HepG2 (cell line): ENCODE data around the gene SAMSN1. TPM values are rescaled to one million over a fixed set of nuclear protein-coding genes. Genes with fewer than 3 reads are reported as not detected.

ENCODE experiments used
- ATAC-seq: fragments of 200-7000 bp; cut with Tn5 transposase; 3 replicates; pipeline ENCODE4 v1.9.1; 2020; ENCODE audit warnings: mild to moderate bottlenecking, moderate library complexity
- BruUV-seq: library from RNA; stranded (reverse); fragments of 400-500 nt; replicated peaks from 2 replicates; lab custom pipeline; 2021; lab: Mats Ljungman, UMichigan
- CTCF ChIA-PET: fragments of 300-600 bp; formaldehyde crosslinking; extraction: SDS; loops from one replicate; lab custom pipeline; 2021; ENCODE audit warnings: low total read pairs, inconsistent platforms, low intra/inter-chr PET ratio; lab: Yijun Ruan, JAX
- POLR2A ChIA-PET: fragments of 350-600 bp; sonication (Branson Sonifier 250); formaldehyde crosslinking; loops from one replicate; lab custom pipeline; 2020; ENCODE audit warnings: antibody characterized with exemption, inconsistent platforms; lab: Yijun Ruan, JAX
- DNase-seq: peaks from one replicate; pipeline ENCODE4 v3.0.0-alpha.2; 2015; ENCODE audit warnings: low spot score
- FAIRE-seq: peaks from 3 replicates; lab custom pipeline; 2011; peaks lifted over from hg19 to GRCh38; lab: Jason Lieb, UNC
- H2AFZ ChIP-seq: one replicate; pipeline ENCODE4 v1.6.1; 2011; ENCODE audit warnings: low read length, inconsistent platforms
- H3K27ac ChIP-seq: fragments of 300-600 bp; 3 replicates; pipeline ENCODE4 v1.8.0; 2011; ENCODE audit warnings: mixed run types, mild to moderate bottlenecking, mixed read lengths, low read length, inconsistent platforms; ENCODE audit not compliant: insufficient read depth; ENCODE audit errors: extremely low read length
- H3K27me3 ChIP-seq, 2 experiments: fragments of 200-600 bp in 1 of 2; 2 replicates in 1 of 2; 3 replicates in 1 of 2; pipeline versions ENCODE4 v1.6.0 to v1.8.0; 2011; ENCODE audit warnings: low read length in 2 of 2, mild to moderate bottlenecking in 2 of 2, moderate library complexity in 2 of 2, inconsistent platforms in 1 of 2; ENCODE audit not compliant: insufficient read depth in 2 of 2, control insufficient read depth in 1 of 2
- H3K36me3 ChIP-seq, 2 experiments: fragments of 200-600 bp in 1 of 2; replicated peaks in 1 of 2; 2 replicates in 1 of 2; 3 replicates in 1 of 2; pipeline versions ENCODE4 v1.5.1 to v1.8.0; 2011; ENCODE audit warnings: low read length in 2 of 2, inconsistent platforms in 1 of 2; ENCODE audit not compliant: insufficient read depth in 2 of 2, control insufficient read depth in 1 of 2
- H3K4me1 ChIP-seq: 2 replicates; pipeline ENCODE4 v1.5.1; 2012; ENCODE audit warnings: low read length, inconsistent platforms; ENCODE audit not compliant: insufficient read depth
- H3K4me2 ChIP-seq: 2 replicates; pipeline ENCODE4 v1.6.0; 2011; ENCODE audit warnings: low read depth, low read length, inconsistent platforms
- H3K4me3 ChIP-seq, 3 experiments: fragments of 200-600 bp in 1 of 3; sonication (generic), shearing (Covaris generic) in 1 of 3; replicated peaks in 1 of 3; 2 replicates each; pipeline ENCODE4 v1.5.1; 2011 to 2016; ENCODE audit warnings: low read length in 3 of 3, inconsistent platforms in 2 of 3, low read depth in 2 of 3, mild to moderate bottlenecking in 2 of 3, control low read depth in 1 of 3, mixed read lengths in 1 of 3; ENCODE audit not compliant: insufficient read depth in 1 of 3
- H3K79me2 ChIP-seq: one replicate; pipeline ENCODE4 v1.6.1; 2011; ENCODE audit warnings: low read length, inconsistent platforms; ENCODE audit not compliant: insufficient read depth
- H3K9ac ChIP-seq: 2 replicates; pipeline ENCODE4 v1.6.0; 2011; ENCODE audit warnings: mild to moderate bottlenecking, low read depth, low read length, inconsistent platforms; ENCODE audit not compliant: insufficient read depth
- H3K9me3 ChIP-seq: 2 replicates; pipeline ENCODE4 v1.5.1; 2012; ENCODE audit warnings: mild to moderate bottlenecking, low read length
- H4K20me1 ChIP-seq: 2 replicates; pipeline ENCODE4 v1.6.0; 2011; ENCODE audit warnings: inconsistent platforms, mild to moderate bottlenecking, low read length, moderate library complexity; ENCODE audit not compliant: insufficient read depth
- ARNT ChIP-seq: fragments of 450-650 bp; IDR thresholded peaks from 2 replicates; pipeline ENCODE4 v1.6.1; 2017
- CC2D1A ChIP-seq: sonication (generic); formaldehyde crosslinking; IDR thresholded peaks from 2 replicates; pipeline ENCODE4 v1.8.1; 2023; ENCODE audit warnings: mild to moderate bottlenecking, missing genetic modification reagents
- MAFG ChIP-seq: sonication (generic); formaldehyde crosslinking; IDR thresholded peaks from 2 replicates; pipeline ENCODE4 v1.5.1; 2020; ENCODE audit warnings: mild to moderate bottlenecking, missing genetic modification reagents
- MLLT10 ChIP-seq: sonication (generic); formaldehyde crosslinking; IDR thresholded peaks from 2 replicates; pipeline ENCODE4 v1.4.0; 2020; ENCODE audit warnings: missing genetic modification reagents
- SALL2 ChIP-seq: sonication (generic); formaldehyde crosslinking; IDR thresholded peaks from 2 replicates; pipeline ENCODE4 v1.8.1; 2023; ENCODE audit warnings: mild to moderate bottlenecking, missing genetic modification reagents, inconsistent platforms
- ZFP82 ChIP-seq: sonication (generic); formaldehyde crosslinking; IDR thresholded peaks from 2 replicates; pipeline ENCODE4 v1.5.1; 2020; ENCODE audit warnings: mild to moderate bottlenecking, missing genetic modification reagents, borderline replicate concordance
- ZNF12 ChIP-seq: sonication (generic); formaldehyde crosslinking; IDR thresholded peaks from 2 replicates; pipeline ENCODE4 v1.5.0; 2020; ENCODE audit warnings: missing genetic modification reagents
- ZNF558 ChIP-seq: sonication (generic); formaldehyde crosslinking; IDR thresholded peaks from 2 replicates; pipeline ENCODE4 v1.9.0; 2022; ENCODE audit warnings: mild to moderate bottlenecking, missing genetic modification reagents, borderline replicate concordance
- ZNF577 ChIP-seq: sonication (generic); formaldehyde crosslinking; IDR thresholded peaks from 2 replicates; pipeline ENCODE4 v1.4.0; 2020; ENCODE audit warnings: mild to moderate bottlenecking, low read depth, missing genetic modification reagents, borderline replicate concordance
- ZNF766 ChIP-seq: sonication (generic); formaldehyde crosslinking; IDR thresholded peaks from 2 replicates; pipeline ENCODE4 v1.5.0; 2020; ENCODE audit warnings: missing genetic modification reagents, borderline replicate concordance
- WGBS: methylation state at CpG from one replicate; pipeline ENCODE4 v1.1.6; 2017; ENCODE audit warnings: low lambda C conversion rate; 5-methylcytosine and 5-hydroxymethylcytosine counted together
- in situ Hi-C: cut with HindIII; loops from 2 replicates; pipeline ENCODE4 v1.10.0; 2017; ENCODE audit warnings: low pct_unique_long_range_greater_than_20kb; ENCODE audit not compliant: extremely low pct_ligation_motif_present
- intact Hi-C: fragments of 100-400 bp; cut with micrococcal nuclease; formaldehyde crosslinking; loops from one replicate; pipeline ENCODE4 v1.10.0; 2022; ENCODE audit not compliant: unreplicated experiment
- polyA plus RNA-seq, 8 experiments: library from polyadenylated mRNA; depleted of rRNA in 3 of 8; stranded (reverse) in 7 of 8; unstranded in 1 of 8; fragments of >200 nt; fragmentation: Illumina TruSeq in 4 of 8; extraction: Trizol in 4 of 8; gene quantifications; 2 replicates each; pipeline versions ENCODE4 v1.2.1 to v1.2.3, GENCODE V29; 2011 to 2016; ENCODE audit warnings: low read depth in 4 of 8, missing spikeins in 1 of 8, mixed read lengths in 1 of 8; ENCODE audit not compliant: insufficient read depth in 1 of 8
- total RNA-seq, 5 experiments: library from RNA; depleted of rRNA; stranded (reverse); fragments of >200 nt; fragmentation: Illumina TruSeq; extraction: Trizol; gene quantifications; 2 replicates each; pipeline ENCODE4 v1.2.3, GENCODE V29; 2016; ENCODE audit warnings: low read depth in 1 of 5
- TF ChIP-seq, protein P1 (sequence below): sonication (generic); formaldehyde crosslinking; IDR thresholded peaks from 2 replicates; pipeline ENCODE4 v1.8.1; 2023; ENCODE audit warnings: mild to moderate bottlenecking, inconsistent platforms, moderate library complexity, missing genetic modification reagents, borderline replicate concordance

Gene SAMSN1
- total and polyA plus RNA-seq, 2 of the 13 experiments (the other 11 are each of a cell fraction or from before 2014, with no cell fraction given) = 0.09 TPM; not detected in 1

DNA sequence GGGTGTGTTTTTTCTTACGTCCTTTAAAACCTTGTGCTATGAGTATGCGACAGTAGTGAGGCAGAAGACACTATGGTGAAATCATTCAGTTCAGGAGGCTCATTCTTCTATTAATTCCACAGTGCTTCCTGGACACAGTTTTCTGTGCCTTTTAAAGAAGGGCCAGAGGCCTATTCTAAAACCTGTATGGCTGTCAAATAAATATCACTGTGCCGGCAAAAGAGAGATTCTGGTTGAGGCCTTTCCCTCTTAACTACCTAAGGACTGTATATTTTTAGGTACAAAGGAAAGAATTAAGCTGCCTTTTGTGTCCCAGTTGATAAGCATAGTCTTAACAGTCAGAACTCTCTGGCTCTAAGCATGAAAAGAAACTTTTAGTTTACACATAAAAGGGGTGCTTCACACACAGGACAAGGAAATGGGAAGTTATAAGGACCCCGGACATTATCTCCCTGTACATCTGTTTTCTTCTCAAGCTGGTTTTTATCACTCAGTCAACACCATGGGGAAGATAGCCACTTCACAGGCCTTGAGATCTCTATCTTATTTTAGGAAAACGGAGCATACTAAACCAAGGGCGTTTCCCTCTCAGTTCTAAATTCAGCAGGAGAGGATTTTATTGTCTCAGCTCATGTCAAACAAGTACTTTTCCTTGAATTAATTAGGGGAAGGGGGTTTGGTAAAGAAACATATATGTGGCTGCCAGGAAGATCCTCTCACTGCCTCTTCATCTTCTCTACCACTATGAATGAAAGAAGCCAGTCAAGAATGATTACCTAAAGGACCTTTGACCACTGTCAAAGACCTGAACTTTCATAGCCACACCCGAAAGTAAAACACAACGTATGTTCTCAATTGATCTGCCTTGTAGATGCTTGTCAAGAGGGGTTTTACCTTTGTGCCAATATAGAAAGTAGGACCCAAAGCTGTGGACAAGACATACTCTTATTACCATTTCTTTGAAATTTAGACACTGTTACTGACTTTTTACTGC lies 91.8 kb downstream of the SAMSN1 start:
- Histone ChIP-seq H3K4me1 (no peaks in the 10 kb centered on the region), H3K27ac (no peak overlapping the region)
- POLR2A ChIA-PET = no interaction called here
- in situ Hi-C loops = no loop called here
- CTCF ChIA-PET = no interaction called here
- no peak for TF ChIP-seq MAFG (CRISPR knock-in tag)
- TF ChIP-seq ZFP82 (CRISPR knock-in tag) = no peak
- TF ChIP-seq CC2D1A (CRISPR knock-in tag) = no peak
- TF ChIP-seq, protein P1, sequence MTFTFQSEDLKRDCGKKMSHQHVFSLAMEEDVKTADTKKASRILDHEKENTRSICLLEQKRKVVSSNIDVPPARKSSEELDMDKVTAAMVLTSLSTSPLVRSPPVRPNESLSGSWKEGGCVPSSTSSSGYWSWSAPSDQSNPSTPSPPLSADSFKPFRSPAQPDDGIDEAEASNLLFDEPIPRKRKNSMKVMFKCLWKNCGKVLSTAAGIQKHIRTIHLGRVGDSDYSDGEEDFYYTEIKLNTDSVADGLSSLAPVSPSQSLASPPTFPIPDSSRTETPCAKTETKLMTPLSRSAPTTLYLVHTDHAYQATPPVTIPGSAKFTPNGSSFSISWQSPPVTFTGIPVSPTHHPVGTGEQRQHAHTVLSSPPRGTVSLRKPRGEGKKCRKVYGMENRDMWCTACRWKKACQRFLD (CRISPR knock-in tag) = no peak
- no peak for TF ChIP-seq ARNT
- TF ChIP-seq SALL2 (CRISPR knock-in tag) = no peak
- no peak for TF ChIP-seq ZNF558 (CRISPR knock-in tag)
- no peak for TF ChIP-seq ZNF766 (CRISPR knock-in tag)
- TF ChIP-seq ZNF12 = no peak
- TF ChIP-seq MLLT10 (CRISPR knock-in tag) = no peak
- TF ChIP-seq ZNF577 (CRISPR knock-in tag) = no peak
- TF ChIP-seq, all 625 proteins: peak for 0
- H3K79me2 ChIP-seq = no peaks in the 10 kb centered on the region
- ATAC-seq (no peak), DNase-seq (no peak), FAIRE-seq (no peak)
- no TSS peak for BruUV-seq
- intact Hi-C loops = no loop called here
- WGBS = 22% methylated on average over 8 of the region's 8 CpGs
- no peaks in the 10 kb centered on the region for H3K36me3 ChIP-seq
- H3K9ac ChIP-seq = no peak overlapping the region
- no peaks in the 10 kb centered on the region for H4K20me1 ChIP-seq
- no peak overlapping the region for H3K4me3 ChIP-seq
- no peak overlapping the region for H2AFZ ChIP-seq
- no peaks in the 10 kb centered on the region for H3K27me3 ChIP-seq
- no peaks in the 10 kb centered on the region for H3K9me3 ChIP-seq
- H3K4me2 ChIP-seq = no peak overlapping the region
